Heart right ventricle (tissue), 16 donors: ENCODE measurements around the gene MLANA. TPM values are rescaled to one million over a fixed set of nuclear protein-coding genes. Genes with fewer than 3 reads are reported as not detected.

Experiments used
- ATAC-seq, 8 donors: fragments of 200-7000 bp; cut with Tn5 transposase; one replicate each; pipeline ENCODE4 v1.9.1; 2020; ENCODE audit warnings: mild to moderate bottlenecking in 8 of 8, moderate library complexity in 8 of 8, moderate number of reproducible peaks in 1 of 8
- DNase-seq, 2 donors: peaks; one replicate each; pipeline ENCODE4 v3.0.0-alpha.2; 2020
- H3K27ac ChIP-seq, 10 donors: fragments of 200-600 bp; sonication (generic) in 2 of 10; one replicate each; pipeline versions ENCODE4 v1.5.0 to v1.8.0; 2020 to 2022; ENCODE audit warnings: mild to moderate bottlenecking in 3 of 10
- H3K27me3 ChIP-seq, 7 donors: fragments of 200-600 bp; one replicate each; pipeline ENCODE4 v1.8.0; 2021 to 2022; ENCODE audit warnings: mild to moderate bottlenecking in 2 of 7
- H3K36me3 ChIP-seq, 9 donors: fragments of 200-600 bp; sonication (generic) in 1 of 9; one replicate each; pipeline versions ENCODE4 v1.5.0 to v1.8.0; 2020 to 2022; ENCODE audit warnings: mild to moderate bottlenecking in 2 of 9
- H3K4me1 ChIP-seq, 9 donors: fragments of 200-600 bp; sonication (generic) in 1 of 9; one replicate each; pipeline versions ENCODE4 v1.5.0 to v1.8.0; 2020 to 2022; ENCODE audit warnings: mild to moderate bottlenecking in 4 of 9
- H3K4me3 ChIP-seq, 10 donors: fragments of 200-600 bp; sonication (generic) in 2 of 10; one replicate each; pipeline versions ENCODE4 v1.5.0 to v1.8.0; 2020 to 2022; ENCODE audit warnings: mild to moderate bottlenecking in 7 of 10, moderate library complexity in 2 of 10
- H3K9me3 ChIP-seq, 11 donors: fragments of 200-600 bp in 10 of 11; sonication (generic) in 2 of 11; one replicate each; pipeline versions ENCODE4 v1.5.0 to v1.8.0; 2013 to 2022; ENCODE audit warnings: mild to moderate bottlenecking in 2 of 11, control low read depth in 1 of 11, moderate library complexity in 1 of 11
- CTCF ChIP-seq, 9 donors: fragments of 200-600 bp; sonication (generic) in 2 of 9; IDR thresholded peaks; one replicate each; pipeline versions ENCODE4 v1.5.0 to v1.8.0; 2021 to 2022; ENCODE audit warnings: antibody characterized with exemption in 9 of 9, mild to moderate bottlenecking in 5 of 9, moderate library complexity in 1 of 9
- WGBS, 2 donors: extraction: QIAGEN DNeasy Blood & Tissue Kit; methylation state at CpG; one replicate each; pipeline ENCODE4 v1.1.7; 2013; ENCODE audit warnings: inconsistent platforms in 1 of 2; 5-methylcytosine and 5-hydroxymethylcytosine counted together
- intact Hi-C, 10 donors: fragments of 100-400 bp; cut with DNase I; formaldehyde crosslinking; loops; one replicate each; pipeline versions ENCODE4 v1.11.1 to v1.14.2; 2022
- polyA plus RNA-seq, 2 donors: library from polyadenylated mRNA; stranded (reverse); fragments of 200-250 nt; gene quantifications; one replicate each; pipeline ENCODE4 v1.2.3, GENCODE V29; 2013
- total RNA-seq, 10 donors: library from RNA; stranded (reverse); fragmentation: NEBNext Ultra II Directional in 3 of 10; extraction: Animal tissue kit (Norgen Biotek cat#: 25700) in 3 of 10; gene quantifications; one replicate each; pipeline versions ENCODE4 v1.2.1 to v1.2.4, GENCODE V29; 2021 to 2023
- donor health status: Arrhythmogenic right ventricular cardiomyopathy.
- donor health status: ischemic (EF 13 %, LVEDD 7.1; RV severe dilation, severe dysfunction).
- donor health status: healthy with polysubstance abuse.
- donor health status: DM: no; HTN: yes; CAD: no.
- donor health status: DM: no; HTN: no; CAD: no.
- donor health status: ischemic (EF 25% LVEDD 6.9; RV normal size, moderate dysfunction).
- donor health status: ischemic (EF 25% LVEDD 5.7; RV mildly dilated, moderate dysfunction).
- donor health status: healthy.
- donor health status: DM: yes; HTN: yes; CAD: no.
- donor health status: Ischemic cardiomyopathy.
- donor health status: ischemic (EF 35%, LVEDD 5.7; RV mildly dilated, moderate dysfunction).
- donor health status: nonischemic (EF 11% LVEDD 7.7; RV severe dilation, severe dysfunction).
- donor health status: DM: yes; HTN: yes; CAD: no.
- donor health status: PGD.
- donor health status: ischemic (EF 29% LVEDD 5.4; RV normal size, mild dysfunction).
- donor health status: nonischemic (EF 23%, LVEDD 6.1; RV moderate dilation, normal function).

MLANA gene
- total and polyA plus RNA-seq, 12 donors = not detected

- Histone ChIP-seq H3K4me1 (peaks cover 0 to 14% (median 0%) of the 10 kb centered on the region in 9 donors), H3K27ac (no peak overlapping the region), H3K27me3 (no peaks in the 10 kb centered on the region), H3K4me3 (no peak overlapping the region), H3K36me3 (peaks cover 0 to 3% (median 0%) of the 10 kb centered on the region in 9 donors), H3K9me3 (no peaks in the 10 kb centered on the region)
- ATAC-seq (no peak), DNase-seq (no peak)
- intact Hi-C loops = no loop called here
- 68 to 78% methylated on average over 3 of the region's 3 CpGs for WGBS, 2 donors
- no peak for TF ChIP-seq CTCF (IDR thresholded peaks at IDR 0.05)
Measured at GRCh38 chr9:5853617-5854016, 37.1 kb upstream of the MLANA start.

- H3K27me3 ChIP-seq = no peaks in the 10 kb centered on the region
- no peak for TF ChIP-seq CTCF (IDR thresholded peaks at IDR 0.05)
- no peak overlapping the region for H3K27ac ChIP-seq
- H3K4me1 ChIP-seq = peaks cover 0 to 14% (median 0%) of the 10 kb centered on the region in 9 donors
- ATAC-seq (no peak), DNase-seq (no peak)
- H3K4me3 ChIP-seq = no peak overlapping the region
- H3K9me3 ChIP-seq = no peaks in the 10 kb centered on the region
- H3K36me3 ChIP-seq = peaks cover 0 to 3% (median 0%) of the 10 kb centered on the region in 9 donors
- WGBS, 2 donors = 92% methylated on average over 4 of the region's 4 CpGs
- intact Hi-C loops = no loop called here
Measured at GRCh38 chr9:5854063-5854790, 36.5 kb upstream of the MLANA start.

DNA sequence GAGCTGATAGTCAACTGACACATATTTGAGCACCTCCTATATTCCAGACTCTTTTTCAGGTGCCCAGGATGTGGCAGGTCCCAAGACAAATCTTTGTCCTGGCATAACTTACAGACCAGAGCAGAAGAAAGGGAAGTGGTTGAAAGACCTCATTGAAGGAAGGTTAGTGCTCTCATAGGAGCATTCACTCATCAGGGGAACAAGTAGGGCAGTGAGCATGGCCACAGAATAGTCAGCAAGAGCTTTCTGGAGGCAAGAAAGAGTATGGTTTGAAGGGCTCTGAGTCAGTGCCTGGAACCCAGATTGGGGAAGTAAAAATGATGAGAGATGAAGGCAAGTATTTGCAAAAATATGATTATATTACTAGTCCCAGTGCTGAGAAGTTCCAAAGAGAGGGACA is 32.8 kb upstream of the MLANA start:
- TF ChIP-seq CTCF (IDR thresholded peaks at IDR 0.05) = no peak
- intact Hi-C loops = no loop called here
- DNase-seq (no peak), ATAC-seq (no peak)
- Histone ChIP-seq H3K9me3 (no peaks in the 10 kb centered on the region), H3K4me3 (no peak overlapping the region), H3K27me3 (no peaks in the 10 kb centered on the region), H3K4me1 (peaks cover 0 to under 1% (median 0%) of the 10 kb centered on the region in 9 donors), H3K36me3 (peaks cover 0 to 3% (median 0%) of the 10 kb centered on the region in 9 donors), H3K27ac (no peak overlapping the region)

DNA sequence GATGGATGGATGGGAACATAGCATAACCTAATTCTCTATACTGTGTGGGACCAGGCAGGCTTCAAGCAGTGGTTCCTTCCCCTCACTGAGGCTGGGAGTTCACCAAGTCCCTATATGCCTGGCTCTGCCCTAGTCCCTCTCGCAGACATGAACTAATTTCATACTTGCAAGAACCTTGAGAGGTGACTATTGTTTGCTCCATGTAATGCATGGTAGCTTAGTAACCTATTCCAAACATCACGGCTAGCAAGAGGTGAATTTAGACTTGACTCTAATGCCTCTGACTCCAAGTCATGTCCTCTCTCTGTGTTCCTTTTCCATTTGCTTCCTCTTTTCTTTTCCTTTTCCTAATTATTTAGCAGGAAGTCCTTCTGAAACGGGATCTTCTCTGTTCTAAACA is 31.9 kb upstream of the MLANA start:
- TF ChIP-seq CTCF (IDR thresholded peaks at IDR 0.05) = no peak
- H3K9me3 ChIP-seq = no peaks in the 10 kb centered on the region
- H3K27me3 ChIP-seq = no peaks in the 10 kb centered on the region
- ATAC-seq (peak in 2 of 8 donors; percentile 68 to 70), DNase-seq (no peak)
- H3K4me3 ChIP-seq = no peak overlapping the region
- WGBS, 2 donors = 43 to 48% methylated on average over 3 of the region's 3 CpGs
- peaks cover 0 to 3% (median 0%) of the 10 kb centered on the region in 9 donors for H3K36me3 ChIP-seq
- H3K27ac ChIP-seq = no peak overlapping the region
- peaks cover 0 to 9% (median 0%) of the 10 kb centered on the region in 9 donors for H3K4me1 ChIP-seq
- intact Hi-C loops = no loop called here
